ENCODE measurements around the gene BCAS2.

The BCAS2 gene

DNA sequence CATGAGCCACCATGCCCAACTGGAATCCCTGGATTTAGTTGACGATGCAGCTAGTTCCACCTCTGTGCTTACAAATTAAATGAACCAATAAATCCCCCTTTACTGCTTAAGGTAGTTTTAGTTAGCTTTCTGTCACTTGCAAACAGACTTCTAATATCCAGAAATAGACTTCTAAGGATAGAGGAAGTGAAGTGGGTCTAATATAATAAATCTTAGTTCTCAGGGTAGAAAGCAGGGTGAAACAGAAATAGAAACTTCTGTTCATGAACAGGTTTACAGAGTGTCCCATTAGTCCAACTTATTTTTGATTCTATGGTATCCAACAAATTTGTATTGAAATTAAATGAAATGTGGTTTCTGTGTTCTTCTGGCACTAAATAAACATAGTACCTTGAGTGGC, 20.1 kb downstream of the BCAS2 start:
- DNase-seq (ENCODE audit: low spot score) = no peak
- Histone ChIP-seq H3K27ac (no peak overlapping the region), H3K4me3 (no peak overlapping the region)
- TF ChIP-seq, protein P1, sequence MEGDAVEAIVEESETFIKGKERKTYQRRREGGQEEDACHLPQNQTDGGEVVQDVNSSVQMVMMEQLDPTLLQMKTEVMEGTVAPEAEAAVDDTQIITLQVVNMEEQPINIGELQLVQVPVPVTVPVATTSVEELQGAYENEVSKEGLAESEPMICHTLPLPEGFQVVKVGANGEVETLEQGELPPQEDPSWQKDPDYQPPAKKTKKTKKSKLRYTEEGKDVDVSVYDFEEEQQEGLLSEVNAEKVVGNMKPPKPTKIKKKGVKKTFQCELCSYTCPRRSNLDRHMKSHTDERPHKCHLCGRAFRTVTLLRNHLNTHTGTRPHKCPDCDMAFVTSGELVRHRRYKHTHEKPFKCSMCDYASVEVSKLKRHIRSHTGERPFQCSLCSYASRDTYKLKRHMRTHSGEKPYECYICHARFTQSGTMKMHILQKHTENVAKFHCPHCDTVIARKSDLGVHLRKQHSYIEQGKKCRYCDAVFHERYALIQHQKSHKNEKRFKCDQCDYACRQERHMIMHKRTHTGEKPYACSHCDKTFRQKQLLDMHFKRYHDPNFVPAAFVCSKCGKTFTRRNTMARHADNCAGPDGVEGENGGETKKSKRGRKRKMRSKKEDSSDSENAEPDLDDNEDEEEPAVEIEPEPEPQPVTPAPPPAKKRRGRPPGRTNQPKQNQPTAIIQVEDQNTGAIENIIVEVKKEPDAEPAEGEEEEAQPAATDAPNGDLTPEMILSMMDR (IDR thresholded peaks at IDR 0.05) = no peak

DNA sequence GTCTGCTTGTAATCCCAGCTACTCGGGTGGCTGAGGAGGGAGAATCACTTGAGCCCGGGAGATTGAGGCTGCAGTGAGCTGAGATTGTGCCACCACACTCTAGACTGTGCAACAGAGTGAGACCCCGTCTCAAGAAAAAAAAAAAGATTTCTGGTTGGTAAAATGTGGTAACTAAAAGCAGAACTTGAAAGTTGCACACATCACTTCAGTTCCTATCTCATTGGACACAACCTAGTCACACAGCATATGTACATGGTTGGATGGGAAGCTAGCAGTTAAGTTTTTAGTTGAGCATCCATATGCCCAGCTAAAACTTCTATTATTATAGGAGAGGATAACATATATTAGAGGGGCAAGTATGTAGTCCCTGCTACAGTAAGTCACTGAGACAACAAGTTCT, 22.1 kb downstream of the BCAS2 start:
- TF ChIP-seq, protein P1 (IDR thresholded peaks at IDR 0.05) = no peak
- no peak overlapping the region for H3K4me3 ChIP-seq
- no peak overlapping the region for H3K27ac ChIP-seq
- DNase-seq (ENCODE audit: low spot score) = no peak

DNA sequence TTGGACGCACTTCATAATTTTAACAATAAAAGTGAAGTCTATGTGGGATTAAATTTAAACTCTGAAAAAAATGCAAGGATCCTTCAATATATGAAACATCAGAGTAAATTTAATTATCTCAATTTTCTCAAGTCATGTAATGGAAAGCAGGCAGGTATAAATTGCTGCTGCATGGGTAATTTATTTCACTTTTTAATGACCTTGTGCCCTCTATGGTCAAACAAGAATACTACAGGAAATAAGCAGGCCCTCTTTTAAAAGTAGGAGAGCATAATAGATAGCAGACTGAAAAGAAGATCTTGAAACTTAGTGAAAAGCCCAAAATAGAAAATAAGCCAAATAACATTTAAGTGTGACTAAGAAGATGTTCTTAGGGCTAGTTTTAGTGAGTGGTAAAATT, 22.9 kb downstream of the BCAS2 start:
- TF ChIP-seq, protein P1 (IDR thresholded peaks at IDR 0.05) = no peak
- DNase-seq (ENCODE audit: low spot score) = no peak
- no peak overlapping the region for H3K4me3 ChIP-seq
- H3K27ac ChIP-seq = no peak overlapping the region

DNA sequence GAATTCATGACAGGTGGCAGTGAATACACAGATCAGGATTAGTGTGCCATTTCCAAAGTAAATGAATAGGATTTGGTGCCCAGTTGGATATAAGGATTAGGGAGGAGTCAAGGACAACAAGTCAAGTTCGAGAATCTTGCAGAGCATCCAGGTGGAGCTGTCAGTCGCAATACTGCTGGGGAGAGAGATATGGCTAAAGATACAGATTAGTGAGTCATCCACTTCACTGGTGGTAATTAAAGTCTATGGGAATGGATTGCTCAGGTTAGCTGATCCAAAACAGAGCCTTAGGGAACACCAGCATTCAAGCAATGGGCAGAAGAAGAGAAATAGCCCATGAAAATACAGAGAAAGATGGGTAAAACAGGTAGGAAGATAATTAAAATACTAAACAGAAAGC, 26.8 kb downstream of the BCAS2 start:
- H3K27ac ChIP-seq = no peak overlapping the region
- no peak for DNase-seq (ENCODE audit: low spot score)
- no peak overlapping the region for H3K4me3 ChIP-seq
- TF ChIP-seq, protein P1 (IDR thresholded peaks at IDR 0.05) = no peak

DNA sequence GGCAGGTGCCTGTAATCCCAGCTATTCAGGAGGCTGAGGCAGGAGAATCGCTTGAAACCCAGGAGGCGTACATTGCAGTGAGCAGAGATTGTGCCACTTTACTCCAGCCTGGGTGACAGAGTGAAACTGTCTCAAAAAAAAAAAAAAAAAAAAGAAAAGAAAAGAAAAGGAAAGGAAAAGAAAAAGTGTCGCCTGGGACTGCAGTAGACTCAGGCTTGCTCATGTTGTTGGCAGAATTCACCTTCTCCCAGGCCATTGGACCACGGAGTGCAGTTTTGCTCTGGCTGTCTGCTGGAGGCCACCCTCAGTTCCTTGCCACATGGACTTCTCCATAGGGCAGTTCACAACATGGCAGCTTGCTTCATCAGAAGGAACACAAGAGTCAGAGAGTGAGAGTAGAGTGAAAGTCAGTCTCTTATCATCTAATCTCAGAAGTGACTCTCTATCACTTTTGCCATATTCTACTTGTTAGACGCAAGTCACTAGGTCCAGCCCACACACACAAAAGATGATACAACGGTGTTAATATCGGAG, 29.2 kb downstream of the BCAS2 start:
- DNase-seq (ENCODE audit: low spot score) = no peak
- H3K4me3 ChIP-seq = no peak overlapping the region
- TF ChIP-seq, protein P1 (IDR thresholded peaks at IDR 0.05) = no peak
- H3K27ac ChIP-seq = no peak overlapping the region

DNA sequence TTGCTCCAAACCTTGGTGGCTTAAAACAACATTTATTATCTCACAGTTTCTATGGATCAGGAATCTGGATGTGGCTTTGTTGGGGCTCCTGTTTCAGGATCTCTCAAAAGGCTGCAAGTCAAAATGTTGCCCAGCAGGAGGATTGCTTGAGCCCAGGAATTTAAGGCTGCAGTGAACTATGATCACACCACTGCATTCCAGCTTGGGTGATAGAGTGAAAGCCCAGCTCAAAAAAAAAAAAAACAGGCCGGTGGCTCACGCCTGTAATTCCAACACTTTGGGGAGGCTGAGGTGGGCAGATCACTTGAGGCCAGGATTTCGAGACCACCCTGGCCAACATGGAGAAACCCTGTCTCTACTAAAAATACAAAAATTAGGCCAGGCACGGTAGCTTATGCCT, 30.0 kb downstream of the BCAS2 start:
- DNase-seq (ENCODE audit: low spot score) = no peak
- Histone ChIP-seq H3K27ac (no peak overlapping the region), H3K4me3 (no peak overlapping the region)
- TF ChIP-seq, protein P1 (IDR thresholded peaks at IDR 0.05) = no peak

DNA sequence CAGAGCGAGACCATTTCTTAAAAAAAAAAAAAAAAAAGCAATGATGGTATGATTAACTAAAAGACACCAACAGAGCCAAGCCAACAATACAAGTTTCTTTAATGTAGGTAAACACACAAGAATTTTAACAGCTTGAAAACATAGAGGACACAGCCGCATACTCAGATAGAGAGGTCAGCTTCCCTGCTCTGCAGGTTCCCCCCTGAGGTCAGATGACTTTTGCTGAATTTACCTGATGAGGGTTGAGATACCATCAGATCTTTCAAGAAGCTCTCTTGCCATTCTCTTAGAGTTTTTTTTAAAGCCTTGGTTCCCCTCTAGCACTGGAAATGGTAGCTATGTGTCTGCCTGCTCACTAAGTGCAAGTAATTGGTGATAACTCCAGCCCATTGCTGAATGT, 31.1 kb downstream of the BCAS2 start:
- no peak for DNase-seq (ENCODE audit: low spot score)
- TF ChIP-seq, protein P1 (IDR thresholded peaks at IDR 0.05) = no peak
- H3K4me3 ChIP-seq = no peak overlapping the region
- no peak overlapping the region for H3K27ac ChIP-seq

Measured in coronary artery (tissue), 2 donors.